Activated CD8-positive, alpha-beta memory T cell treated with anti-CD3 and anti-CD28 coated beads, Interleukin-2, amount 50 U/mL, for 24 hours (primary cell): ENCODE results near the gene C2orf42.
"Not testable (repeated sequence)": the region's sequence is repeated elsewhere in the genome, so short reads cannot be mapped to it uniquely, and the experiment has no call there.

ENCODE experiments used
- DNase-seq: peaks from one replicate; pipeline ENCODE4 v3.0.0-alpha.2; 2020; ENCODE audit errors: extremely low read depth

C2orf42 gene

DNA sequence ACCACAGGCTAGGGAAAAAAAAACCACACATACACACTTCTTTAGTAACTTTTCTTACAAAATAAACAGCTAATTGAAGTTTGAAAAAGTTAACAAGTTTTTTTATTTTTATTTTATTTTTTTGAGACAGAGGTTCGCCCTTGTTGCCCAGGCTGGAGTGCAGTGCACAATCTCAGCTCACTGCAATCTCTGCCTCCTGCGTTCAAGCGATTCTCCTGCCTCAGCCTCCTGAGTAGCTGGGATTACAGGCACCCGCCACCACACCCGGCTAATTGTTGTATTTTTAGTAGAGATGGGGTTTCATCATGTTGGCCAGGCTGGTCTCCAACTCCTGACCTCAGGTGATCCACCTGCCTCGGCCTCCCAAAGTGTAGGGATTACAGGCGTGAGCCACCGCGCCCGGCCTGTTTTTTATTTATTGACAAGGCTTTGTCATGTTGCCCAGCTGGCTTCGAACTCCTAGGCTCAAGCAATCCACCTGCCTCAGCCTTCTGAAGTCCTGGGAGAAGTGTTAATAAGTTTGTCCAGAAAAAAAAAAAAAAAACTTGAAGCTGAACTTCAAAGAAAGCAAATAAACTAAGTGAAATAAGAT, 21.1 kb downstream of the C2orf42 start:
- not testable (repeated sequence) for DNase-seq

GRCh38 chr2:70161069-70161534, 29.7 kb downstream of the C2orf42 start:
- DNase-seq, result no peak

DNA sequence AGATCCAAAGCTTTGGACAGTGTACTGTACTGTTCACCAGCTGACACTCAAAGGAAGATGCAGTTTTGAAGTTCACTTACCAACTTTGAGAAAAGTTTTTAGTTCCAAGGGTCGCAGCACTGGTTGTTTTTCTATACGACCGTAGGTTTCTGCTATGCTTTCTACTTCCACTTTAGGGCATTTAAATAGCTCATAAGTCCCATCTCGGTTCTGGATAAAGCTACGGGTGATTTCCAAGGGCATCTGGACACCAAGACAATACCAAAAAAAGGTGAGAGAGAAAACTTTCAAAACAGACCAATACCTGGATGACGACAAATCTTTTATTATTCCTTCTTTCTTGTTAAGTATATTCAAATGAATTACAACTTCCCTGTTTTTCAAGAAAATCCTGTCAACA, 30.3 kb downstream of the C2orf42 start:
- no peak for DNase-seq

- DNase-seq, result not testable (repeated sequence)
Observed at GRCh38 chr2:70149130-70149686, 41.6 kb downstream of the C2orf42 start.

GRCh38 chr2:70148211-70148760, 42.5 kb downstream of the C2orf42 start:
- not testable (repeated sequence) for DNase-seq

GRCh38 chr2:70145851-70146739, 44.7 kb downstream of the C2orf42 start:
- DNase-seq, result no peak

DNA sequence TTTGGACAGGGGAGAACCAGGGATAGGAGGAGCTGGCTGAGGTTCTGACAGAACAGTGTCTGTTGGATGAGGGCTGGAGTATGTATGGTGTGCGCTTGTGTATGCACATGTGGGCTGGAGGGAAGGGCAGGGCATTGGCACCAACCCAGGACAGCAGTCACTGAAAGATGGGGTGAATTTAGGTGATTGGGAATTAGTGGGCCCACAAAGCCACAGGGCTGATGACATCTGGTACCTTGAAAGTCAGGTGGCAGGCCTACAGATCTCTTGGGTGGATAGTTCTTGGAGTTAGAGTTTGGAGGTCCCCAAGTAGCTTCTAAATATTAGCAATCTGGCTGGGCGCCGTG, 45.7 kb downstream of the C2orf42 start:
- DNase-seq, result no peak

GRCh38 chr2:70144443-70145143, 46.2 kb downstream of the C2orf42 start:
- no peak for DNase-seq

- no peak for DNase-seq
Observed at GRCh38 chr2:70143314-70144150, 47.3 kb downstream of the C2orf42 start.

GRCh38 chr2:70142590-70143313, 48.1 kb downstream of the C2orf42 start:
- peak; percentile 99 for DNase-seq

- no peak for DNase-seq
Observed at GRCh38 chr2:70141902-70142589, 48.8 kb downstream of the C2orf42 start.

DNA sequence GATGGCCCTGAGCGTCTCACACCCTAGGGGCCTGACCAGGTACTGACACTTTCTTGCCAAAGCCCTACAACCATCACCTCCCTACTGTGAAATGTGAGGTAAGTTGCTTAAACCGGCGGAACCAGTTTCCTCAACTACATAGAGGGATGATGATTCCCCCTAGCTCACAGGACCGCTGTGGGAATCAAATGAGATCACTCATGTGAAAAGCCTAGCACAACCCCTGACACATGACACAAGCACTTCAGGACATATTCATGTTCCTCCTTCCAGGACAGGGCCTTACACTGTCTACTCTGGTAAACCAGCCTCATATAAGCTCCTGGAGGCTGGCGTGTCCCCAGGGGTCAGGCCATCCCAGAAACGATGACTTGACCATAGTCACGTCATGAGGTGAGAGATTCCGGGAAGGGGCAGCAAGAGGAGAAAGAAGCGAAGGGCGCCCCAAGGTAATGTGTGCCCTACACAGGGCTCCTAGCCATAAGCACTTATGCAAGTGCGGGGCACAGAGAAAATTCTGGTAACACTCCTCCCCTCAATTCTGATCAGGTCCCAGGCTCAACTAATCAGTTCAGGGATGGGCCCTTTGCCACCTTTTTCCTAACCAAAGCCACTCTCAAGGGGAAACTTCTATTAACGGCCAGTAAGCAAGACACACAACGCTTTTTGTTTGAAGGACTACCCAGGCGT, 49.5 kb downstream of the C2orf42 start:
- DNase-seq, result no peak

- DNase-seq, result no peak
Observed at GRCh38 chr2:70140791-70141211, 50.0 kb downstream of the C2orf42 start.

DNA sequence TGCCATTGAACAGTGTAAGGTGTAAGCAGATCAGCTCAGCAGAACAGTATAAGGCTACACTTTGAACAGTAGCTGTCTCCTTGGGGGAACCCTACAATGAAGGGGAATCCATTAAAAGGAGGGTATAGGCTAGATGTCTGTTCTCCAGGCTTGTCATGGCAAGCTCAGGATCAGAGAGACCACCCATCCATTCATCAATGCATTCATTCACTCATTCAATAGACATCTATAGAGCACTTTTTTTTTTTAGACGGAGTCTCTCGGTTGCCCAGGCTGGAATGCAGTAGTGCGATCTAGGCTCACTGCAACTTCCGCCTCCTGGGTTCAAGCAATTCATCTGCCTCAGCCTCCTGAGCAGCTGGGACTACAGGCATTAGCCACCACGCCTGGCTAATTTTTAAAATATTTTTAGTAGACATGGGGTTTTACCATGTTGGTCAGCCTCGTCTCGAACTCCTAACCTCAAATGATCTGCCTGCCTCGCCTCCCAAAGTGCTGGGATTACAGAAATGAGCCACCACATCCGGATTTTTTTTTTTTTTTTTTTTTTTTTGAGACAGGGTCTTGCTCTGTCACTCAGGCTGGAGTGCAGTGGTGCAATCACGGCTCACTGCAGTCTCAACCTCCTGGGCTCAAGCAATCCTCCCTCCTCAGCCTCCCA, 56.4 kb downstream of the C2orf42 start:
- not testable (repeated sequence) for DNase-seq

DNA sequence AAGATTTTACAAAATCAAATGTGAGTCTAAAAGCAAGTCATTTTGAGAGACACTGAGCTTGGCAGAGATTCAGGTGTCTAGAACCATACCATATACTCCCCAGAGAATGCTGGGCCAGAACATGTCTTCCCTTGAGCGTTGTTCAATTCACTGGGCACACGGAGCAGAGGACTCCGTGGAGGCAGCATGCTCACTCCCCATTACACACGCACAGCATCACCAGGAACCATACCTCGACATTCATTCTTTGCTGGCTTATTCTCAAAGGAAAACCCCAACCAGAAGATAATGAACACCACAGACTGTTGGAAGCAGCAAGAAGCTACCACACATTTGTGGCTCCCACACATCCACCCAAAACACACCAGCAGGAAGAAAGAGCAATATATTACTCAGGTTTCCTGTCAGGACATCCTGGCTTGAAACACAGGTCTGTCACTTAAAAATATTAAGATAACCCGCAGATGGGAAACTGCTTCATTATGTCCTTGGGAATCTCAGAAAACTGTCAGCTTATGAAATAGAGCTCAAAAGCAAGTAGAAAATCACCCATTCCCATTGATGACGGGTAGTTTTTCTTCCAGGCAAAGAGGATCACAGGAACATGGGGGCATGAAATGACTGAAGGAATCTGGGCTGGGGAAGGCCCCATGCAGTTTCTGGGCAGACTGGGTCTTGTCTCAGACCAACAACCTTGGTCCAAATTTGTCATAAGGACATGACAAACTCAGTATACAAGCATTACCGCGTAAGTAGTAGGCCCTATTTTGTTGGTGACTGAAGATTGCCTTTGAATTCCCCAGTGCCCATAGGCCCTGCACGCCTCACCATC, 57.1 kb downstream of the C2orf42 start:
- no peak for DNase-seq

GRCh38 chr2:70133127-70133452, 57.7 kb downstream of the C2orf42 start:
- DNase-seq, result no peak

DNA sequence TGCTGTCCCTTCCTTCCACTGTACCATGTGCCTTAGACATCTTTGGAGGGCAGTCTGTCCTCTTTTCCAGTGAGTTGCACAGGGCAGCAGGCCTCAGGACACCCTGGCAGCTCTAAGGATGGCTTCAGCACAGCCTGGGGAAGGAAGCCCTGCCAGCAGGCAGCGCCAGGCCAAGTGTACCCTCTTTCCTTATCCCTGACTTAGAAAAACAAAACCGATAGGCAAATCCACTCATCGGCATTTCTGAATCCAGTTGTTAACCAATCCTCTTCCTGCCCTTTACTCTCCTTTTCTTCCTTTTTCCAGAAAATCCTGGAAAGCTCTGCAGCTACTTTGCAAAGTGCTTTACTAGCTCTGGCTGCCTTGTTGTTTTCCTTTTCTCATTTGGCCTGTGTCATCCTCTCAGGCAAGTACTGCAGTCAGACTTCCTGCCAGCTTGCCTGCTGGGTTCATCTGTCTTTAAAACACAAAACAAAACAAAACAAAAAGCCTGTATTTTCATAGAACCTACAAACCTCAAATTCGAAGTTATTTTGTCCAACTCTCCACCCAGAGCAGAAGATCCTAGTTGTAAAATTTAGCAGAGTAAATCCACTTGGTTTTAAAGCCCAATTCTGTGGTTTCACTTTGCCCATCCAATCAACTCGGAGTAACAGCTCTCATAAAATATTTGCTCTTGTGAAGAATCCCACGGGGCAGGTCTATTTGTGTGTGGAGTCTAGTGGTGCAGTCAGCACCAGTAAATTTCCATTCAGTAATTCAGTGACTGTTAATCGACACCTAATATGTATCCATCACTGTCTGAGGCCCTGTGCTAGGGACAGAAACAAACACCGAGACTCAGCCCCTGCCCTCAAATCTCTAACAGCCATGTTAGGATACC, 58.3 kb downstream of the C2orf42 start:
- DNase-seq, result no peak
